Tibial nerve (tissue), 3 donors: ENCODE data around the gene TBC1D9.

Experiments
- CTCF ChIP-seq, 5 experiments: fragments of 200-600 bp in 3 of 5; fragments of 450-650 bp in 2 of 5; sonication (generic) in 3 of 5; IDR thresholded peaks; one replicate each; pipeline ENCODE4 v1.5.1; 2016 to 2019; ENCODE audit warnings: antibody characterized with exemption in 5 of 5, mild to moderate bottlenecking in 3 of 5, moderate library complexity in 2 of 5
- POLR2A ChIP-seq, 2 donors: fragments of 450-650 bp; IDR thresholded peaks; one replicate each; pipeline ENCODE4 v1.6.1; 2017; ENCODE audit warnings: antibody characterized with exemption in 2 of 2, mild to moderate bottlenecking in 2 of 2, moderate library complexity in 2 of 2

GRCh38 chr4:140575489-140575888 lies 180.7 kb downstream of the TBC1D9 start:
- TF ChIP-seq CTCF (IDR thresholded peaks at IDR 0.05) = no peak
- no peak for TF ChIP-seq POLR2A (IDR thresholded peaks at IDR 0.05)
